GM12865 (cell line): ENCODE measurements around the gene PTPRM.

Experiments
- DNase-seq: peaks from one replicate; pipeline ENCODE4 v3.0.0; 2010; ENCODE audit warnings: low read depth
- H3K4me3 ChIP-seq: 2 replicates; pipeline ENCODE4 v1.5.1; 2011; ENCODE audit warnings: mild to moderate bottlenecking, low read depth, low read length, control low read depth
- TF ChIP-seq, protein P1 (sequence below): IDR thresholded peaks from 2 replicates; pipeline ENCODE4 v1.5.1; 2011; ENCODE audit warnings: low read length, control low read depth, low read depth, inconsistent platforms; ENCODE audit not compliant: insufficient read depth; ENCODE audit errors: missing control alignments

PTPRM gene

DNA sequence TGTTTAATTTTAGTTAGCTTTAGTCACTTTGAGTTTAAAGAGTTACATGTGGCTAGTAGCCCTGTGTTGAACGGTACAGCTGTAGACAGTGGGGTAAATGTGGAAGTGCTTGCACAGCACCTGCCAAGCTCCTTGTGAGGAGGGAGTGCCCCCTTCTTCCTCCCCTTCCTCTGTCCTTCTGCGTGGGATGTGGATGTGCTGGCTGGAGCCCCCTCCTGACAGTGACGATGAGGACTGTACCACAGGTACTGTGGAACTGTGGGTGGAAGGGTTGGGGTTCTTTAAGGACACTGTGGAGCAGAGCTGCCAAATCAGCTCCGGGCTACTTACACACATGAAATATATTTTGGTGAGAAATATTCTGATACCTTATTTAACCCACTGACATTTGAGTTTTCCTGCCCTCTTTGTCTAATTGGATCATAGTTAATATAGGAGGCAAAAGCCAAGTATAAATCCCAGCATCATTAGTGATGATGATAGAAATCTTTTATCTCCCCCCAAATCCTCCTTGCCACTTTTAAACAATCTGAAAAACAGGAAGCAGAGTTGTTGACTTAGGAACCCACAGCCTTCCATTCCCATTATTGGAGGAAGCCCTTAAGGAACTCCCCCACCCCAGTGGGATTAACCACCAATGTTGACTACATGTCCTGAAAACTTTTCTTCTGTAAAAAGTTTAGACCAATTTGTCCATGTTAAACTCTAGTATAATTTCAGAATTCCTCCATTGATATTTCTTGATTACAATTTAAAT lies 181.3 kb downstream of the PTPRM start:
- H3K4me3 ChIP-seq, result no peak overlapping the region
- TF ChIP-seq, protein P1, sequence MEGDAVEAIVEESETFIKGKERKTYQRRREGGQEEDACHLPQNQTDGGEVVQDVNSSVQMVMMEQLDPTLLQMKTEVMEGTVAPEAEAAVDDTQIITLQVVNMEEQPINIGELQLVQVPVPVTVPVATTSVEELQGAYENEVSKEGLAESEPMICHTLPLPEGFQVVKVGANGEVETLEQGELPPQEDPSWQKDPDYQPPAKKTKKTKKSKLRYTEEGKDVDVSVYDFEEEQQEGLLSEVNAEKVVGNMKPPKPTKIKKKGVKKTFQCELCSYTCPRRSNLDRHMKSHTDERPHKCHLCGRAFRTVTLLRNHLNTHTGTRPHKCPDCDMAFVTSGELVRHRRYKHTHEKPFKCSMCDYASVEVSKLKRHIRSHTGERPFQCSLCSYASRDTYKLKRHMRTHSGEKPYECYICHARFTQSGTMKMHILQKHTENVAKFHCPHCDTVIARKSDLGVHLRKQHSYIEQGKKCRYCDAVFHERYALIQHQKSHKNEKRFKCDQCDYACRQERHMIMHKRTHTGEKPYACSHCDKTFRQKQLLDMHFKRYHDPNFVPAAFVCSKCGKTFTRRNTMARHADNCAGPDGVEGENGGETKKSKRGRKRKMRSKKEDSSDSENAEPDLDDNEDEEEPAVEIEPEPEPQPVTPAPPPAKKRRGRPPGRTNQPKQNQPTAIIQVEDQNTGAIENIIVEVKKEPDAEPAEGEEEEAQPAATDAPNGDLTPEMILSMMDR, result no peak
- DNase-seq, result no peak

DNA sequence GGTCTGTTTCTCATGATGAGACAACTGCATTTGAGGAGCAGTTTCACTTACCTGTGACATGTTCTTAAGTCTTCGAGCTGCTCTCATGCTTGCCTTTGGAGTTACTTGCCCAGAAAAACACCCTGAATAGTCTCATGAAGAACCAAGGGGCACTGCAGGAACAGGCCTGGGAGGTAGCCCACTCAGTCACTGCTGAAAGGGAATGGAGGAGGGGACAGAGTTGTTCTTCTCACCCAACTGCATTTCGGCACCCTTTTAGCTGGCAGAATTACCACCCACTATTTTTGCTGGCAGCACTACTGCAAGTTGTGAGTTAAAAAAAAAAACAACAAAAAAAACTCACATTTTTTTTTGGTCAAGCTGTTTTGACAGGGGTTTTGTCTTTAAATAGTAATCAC lies 181.9 kb downstream of the PTPRM start:
- H3K4me3 ChIP-seq, result no peak overlapping the region
- TF ChIP-seq, protein P1, result no peak
- DNase-seq, result no peak

DNA sequence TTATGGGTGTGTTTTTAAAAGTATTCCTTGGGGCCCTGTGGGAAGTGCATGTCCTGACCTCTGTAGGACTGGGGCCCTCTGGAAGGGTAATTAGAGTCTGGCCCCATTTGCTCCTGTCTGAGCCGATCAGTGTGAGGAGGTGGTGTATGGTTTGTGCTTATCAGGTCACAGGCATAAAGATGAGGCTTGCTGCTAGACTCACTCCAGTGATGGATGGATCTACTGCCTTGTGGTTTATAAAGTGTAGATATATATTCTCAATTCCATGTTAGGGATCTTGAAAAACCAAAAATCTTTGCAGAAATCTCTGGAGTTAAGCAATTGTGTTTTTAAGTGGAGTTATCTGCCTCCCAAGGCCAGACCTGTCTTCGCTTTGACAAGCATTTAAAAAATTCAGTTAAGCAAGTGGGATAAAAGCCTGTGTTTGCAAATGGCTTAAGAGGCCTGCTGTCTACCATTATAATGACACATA lies 182.4 kb downstream of the PTPRM start:
- H3K4me3 ChIP-seq, result no peak overlapping the region
- no peak for DNase-seq
- TF ChIP-seq, protein P1, result no peak

DNA sequence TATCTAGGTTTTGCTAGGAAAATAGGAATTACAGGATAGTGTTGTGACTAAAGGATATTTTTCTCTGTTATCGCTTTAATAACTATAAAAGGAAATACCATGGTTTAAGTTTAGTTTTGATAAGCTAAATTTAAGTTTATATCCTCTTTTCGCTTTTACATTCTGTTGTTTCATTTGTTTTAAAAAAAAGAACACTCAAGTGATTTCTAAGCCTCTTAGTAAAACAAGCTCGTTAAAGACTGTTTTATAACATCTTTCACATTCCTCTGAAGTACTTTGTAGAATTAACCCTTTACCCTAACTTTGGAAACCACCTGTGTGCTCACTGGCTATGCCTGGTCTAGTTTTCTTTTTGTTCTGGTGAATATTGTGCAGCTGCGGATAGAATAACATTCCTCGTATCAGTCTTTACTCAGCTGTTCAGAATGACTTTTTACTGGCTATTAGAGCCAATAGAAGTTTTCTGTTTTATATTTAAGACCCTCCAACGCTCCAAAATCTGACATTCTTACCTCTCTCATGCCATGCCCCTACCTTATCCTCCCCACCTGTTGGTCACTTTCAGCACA lies 183.1 kb downstream of the PTPRM start:
- no peak overlapping the region for H3K4me3 ChIP-seq
- no peak for DNase-seq
- TF ChIP-seq, protein P1, result no peak

DNA sequence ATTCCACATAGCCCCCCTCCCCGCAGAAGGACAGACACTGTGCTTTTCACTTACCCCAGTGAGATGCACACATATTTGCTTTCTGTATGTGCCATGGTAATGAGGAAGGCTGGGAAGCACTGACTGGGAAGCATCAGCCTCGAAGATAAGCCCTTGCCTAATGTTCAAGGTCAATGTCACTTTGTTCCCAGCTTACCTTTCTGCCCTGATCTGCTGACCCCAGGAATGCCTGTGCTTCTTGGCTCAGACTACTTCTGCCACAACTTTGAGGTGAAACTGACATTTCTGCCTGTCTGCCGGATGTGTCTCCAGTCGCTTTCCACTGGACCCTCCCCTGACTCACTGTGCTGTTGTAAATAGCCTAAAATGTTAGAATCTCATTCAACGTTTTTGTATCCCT lies 183.8 kb downstream of the PTPRM start:
- TF ChIP-seq, protein P1, result no peak
- H3K4me3 ChIP-seq, result no peak overlapping the region
- no peak for DNase-seq

DNA sequence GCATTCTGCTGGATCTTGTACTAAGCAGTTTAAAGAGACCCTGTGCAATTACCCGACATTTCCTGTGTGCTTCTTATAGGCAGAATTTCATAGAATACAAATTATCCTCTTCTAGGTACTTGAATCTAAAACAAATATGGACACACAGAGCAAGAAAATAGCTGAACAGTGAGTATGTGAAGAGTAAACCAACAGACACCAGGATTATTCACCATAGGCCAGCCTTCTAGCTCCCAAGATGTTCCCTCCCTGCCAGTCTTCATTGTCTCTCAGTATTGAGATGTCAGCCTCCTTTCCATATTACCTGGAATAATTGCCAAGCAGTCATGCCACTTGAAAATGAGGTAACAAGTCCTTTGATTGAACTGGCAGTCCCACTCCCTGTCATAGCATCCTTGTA lies 187.1 kb downstream of the PTPRM start:
- no peak for DNase-seq
- TF ChIP-seq, protein P1, result no peak
- no peak overlapping the region for H3K4me3 ChIP-seq
